ENCODE results near the gene SASS6.
A peak's percentile ranks its signal among the peaks of the same experiment; 100 is the strongest.

The SASS6 gene

GRCh38 chr1:100132566-100133477 is at the start of gene SASS6, which contains the start of gene TRMT13:
Gene SASS6 (minus strand): TSS chr1:100132930. CDS start chr1:100132814, 116 bp downstream.
Gene TRMT13 (plus strand): TSS chr1:100133163. CDS start chr1:100133169, 6 bp downstream.
- DNase-seq: peak; percentile 97

GRCh38 chr1:100178091-100178490 is 45.4 kb upstream of the SASS6 start, which contains the start of gene LRRC39:
Gene LRRC39 (minus strand): TSS chr1:100178256. CDS start chr1:100168516, 9,740 bp downstream.
- no peak for DNase-seq

- DNase-seq: no peak
Measured at GRCh38 chr1:100177295-100178041, 44.7 kb upstream of the SASS6 start.

GRCh38 chr1:100168051-100168450 is 35.3 kb upstream of the SASS6 start:
- no peak for DNase-seq

GRCh38 chr1:100164702-100165101 is 32.0 kb upstream of the SASS6 start:
- no peak for DNase-seq

GRCh38 chr1:100164216-100164615 is 31.5 kb upstream of the SASS6 start:
- DNase-seq: no peak

- DNase-seq: no peak
Measured at GRCh38 chr1:100162881-100163280, 30.2 kb upstream of the SASS6 start.

GRCh38 chr1:100152271-100152670 is 19.5 kb upstream of the SASS6 start:
- no peak for DNase-seq

GRCh38 chr1:100151679-100152078 is 18.9 kb upstream of the SASS6 start:
- no peak for DNase-seq

GRCh38 chr1:100147875-100148274 is 15.1 kb upstream of the SASS6 start:
- DNase-seq: no peak

- no peak for DNase-seq
Measured at GRCh38 chr1:100146958-100147357, 14.2 kb upstream of the SASS6 start.

- no peak for DNase-seq
Measured at GRCh38 chr1:100145116-100145515, 12.4 kb upstream of the SASS6 start.

- DNase-seq: no peak
Measured at GRCh38 chr1:100142343-100142742, 9.6 kb upstream of the SASS6 start.

GRCh38 chr1:100141192-100141591 is 8.5 kb upstream of the SASS6 start:
- DNase-seq: no peak

- no peak for DNase-seq
Measured at GRCh38 chr1:100137602-100138001, 4.9 kb upstream of the SASS6 start.

- DNase-seq: no peak
Measured at GRCh38 chr1:100134872-100135271, 2.1 kb upstream of the SASS6 start.

- DNase-seq: no peak
Measured at GRCh38 chr1:100131623-100132022, 1.1 kb downstream of the SASS6 start.

- no peak for DNase-seq
Measured at GRCh38 chr1:100130552-100131077, 2.1 kb downstream of the SASS6 start.

- no peak for DNase-seq
Measured at GRCh38 chr1:100127226-100127625, 5.5 kb downstream of the SASS6 start.

- no peak for DNase-seq
Measured at GRCh38 chr1:100122177-100122576, 10.6 kb downstream of the SASS6 start.

- DNase-seq: no peak
Measured at GRCh38 chr1:100115524-100115923, 17.2 kb downstream of the SASS6 start.

- DNase-seq: no peak
Measured at GRCh38 chr1:100109554-100110066, 23.1 kb downstream of the SASS6 start.

- no peak for DNase-seq
Measured at GRCh38 chr1:100107696-100108095, 25.0 kb downstream of the SASS6 start.
